ENCODE results near the gene KLRF1. TPM values are rescaled to one million over a fixed set of nuclear protein-coding genes. Genes with fewer than 3 reads are reported as not detected.

KLRF1 gene
- total RNA-seq, 2 donors from 2014 or later, result 0.54 to 0.92 TPM

- no peak for ATAC-seq (ENCODE audit: insufficient number of reproducible peaks, low FRiP score, low read depth)
- H3K36me3 ChIP-seq, result no peaks in the 10 kb centered on the region
- DNase-seq (ENCODE audit: low spot score), result no peak
- no peak overlapping the region for H3K4me3 ChIP-seq
- H3K9me3 ChIP-seq, result no peaks in the 10 kb centered on the region
- no peaks in the 10 kb centered on the region for H3K27me3 ChIP-seq (replicated peaks; ENCODE audit: insufficient read depth)
- H3K4me1 ChIP-seq (ENCODE audit: control insufficient read depth in 1 of 2, low read depth in 2 of 2), result no peaks in the 10 kb centered on the region
- H3K27ac ChIP-seq, result no peak overlapping the region
- TF ChIP-seq CTCF (IDR thresholded peaks at IDR 0.05), result no peak
Measured at GRCh38 chr12:9848899-9849298, 21.6 kb downstream of the KLRF1 start.

- H3K9me3 ChIP-seq, result no peaks in the 10 kb centered on the region
- no peak overlapping the region for H3K4me3 ChIP-seq
- H3K4me1 ChIP-seq (ENCODE audit: control insufficient read depth in 1 of 2, low read depth in 2 of 2), result no peaks in the 10 kb centered on the region
- ATAC-seq (ENCODE audit: insufficient number of reproducible peaks, low FRiP score, low read depth) (no peak), DNase-seq (ENCODE audit: low spot score) (no peak)
- no peak overlapping the region for H3K27ac ChIP-seq
- no peaks in the 10 kb centered on the region for H3K36me3 ChIP-seq
- TF ChIP-seq CTCF (IDR thresholded peaks at IDR 0.05), result no peak
- no peaks in the 10 kb centered on the region for H3K27me3 ChIP-seq (replicated peaks; ENCODE audit: insufficient read depth)
Measured at GRCh38 chr12:9851050-9851449, 23.8 kb downstream of the KLRF1 start.

- ATAC-seq (ENCODE audit: insufficient number of reproducible peaks, low FRiP score, low read depth) (no peak), DNase-seq (ENCODE audit: low spot score) (no peak)
- H3K36me3 ChIP-seq, result no peaks in the 10 kb centered on the region
- no peaks in the 10 kb centered on the region for H3K27me3 ChIP-seq (replicated peaks; ENCODE audit: insufficient read depth)
- no peak overlapping the region for H3K4me3 ChIP-seq
- no peaks in the 10 kb centered on the region for H3K4me1 ChIP-seq (ENCODE audit: control insufficient read depth in 1 of 2, low read depth in 2 of 2)
- H3K9me3 ChIP-seq, result no peaks in the 10 kb centered on the region
- H3K27ac ChIP-seq, result no peak overlapping the region
- no peak for TF ChIP-seq CTCF (IDR thresholded peaks at IDR 0.05)
Measured at GRCh38 chr12:9851927-9852326, 24.6 kb downstream of the KLRF1 start.

- no peak for TF ChIP-seq CTCF (IDR thresholded peaks at IDR 0.05)
- H3K4me3 ChIP-seq, result no peak overlapping the region
- ATAC-seq (ENCODE audit: insufficient number of reproducible peaks, low FRiP score, low read depth) (no peak), DNase-seq (ENCODE audit: low spot score) (no peak)
- no peak overlapping the region for H3K27ac ChIP-seq
- H3K36me3 ChIP-seq, result no peaks in the 10 kb centered on the region
- H3K27me3 ChIP-seq (replicated peaks; ENCODE audit: insufficient read depth), result no peaks in the 10 kb centered on the region
- H3K4me1 ChIP-seq (ENCODE audit: control insufficient read depth in 1 of 2, low read depth in 2 of 2), result no peaks in the 10 kb centered on the region
- H3K9me3 ChIP-seq, result no peaks in the 10 kb centered on the region
Measured at GRCh38 chr12:9856151-9856550, 28.9 kb downstream of the KLRF1 start.

GRCh38 chr12:9856894-9857293 lies 29.6 kb downstream of the KLRF1 start:
- no peak for TF ChIP-seq CTCF (IDR thresholded peaks at IDR 0.05)
- H3K4me3 ChIP-seq, result no peak overlapping the region
- no peak overlapping the region for H3K27ac ChIP-seq
- no peaks in the 10 kb centered on the region for H3K27me3 ChIP-seq (replicated peaks; ENCODE audit: insufficient read depth)
- no peaks in the 10 kb centered on the region for H3K9me3 ChIP-seq
- ATAC-seq (ENCODE audit: insufficient number of reproducible peaks, low FRiP score, low read depth) (no peak), DNase-seq (ENCODE audit: low spot score) (no peak)
- no peaks in the 10 kb centered on the region for H3K36me3 ChIP-seq
- H3K4me1 ChIP-seq (ENCODE audit: control insufficient read depth in 1 of 2, low read depth in 2 of 2), result no peaks in the 10 kb centered on the region

Data from thoracic aorta (tissue), 2 donors.